MCF 10A (cell line): ENCODE results near the gene PPP1R37. TPM values are rescaled to one million over a fixed set of nuclear protein-coding genes. Genes with fewer than 3 reads are reported as not detected.

ENCODE experiments used
- BruUV-seq: library from RNA; stranded (reverse); fragments of 400-500 nt; replicated peaks from 2 replicates; lab custom pipeline; 2021; lab: Mats Ljungman, UMichigan
- CTCF ChIA-PET: fragments of 300-600 bp; sonication (Branson Sonifier 250); formaldehyde crosslinking; extraction: SDS; loops from one replicate; lab custom pipeline; 2021; ENCODE audit warnings: antibody characterized with exemption, inconsistent platforms; lab: Yijun Ruan, JAX
- POLR2A ChIA-PET: fragments of 300-600, 350-650 bp; sonication (Branson Sonifier 250); formaldehyde crosslinking; extraction: SDS; loops from one replicate; lab custom pipeline; 2020; ENCODE audit warnings: antibody characterized with exemption, inconsistent platforms; lab: Yijun Ruan, JAX
- DNase-seq: peaks from one replicate; pipeline ENCODE4 v3.0.0-alpha.2; 2018; ENCODE audit not compliant: unreplicated experiment
- H3K27ac Mint-ChIP-seq: one replicate; pipeline ENCODE4 v1.8.0; 2022; ENCODE audit warnings: mild to moderate bottlenecking, low read depth, mixed read lengths; ENCODE audit not compliant: unreplicated experiment
- H3K27me3 Mint-ChIP-seq: one replicate; pipeline ENCODE4 v1.8.0; 2022; ENCODE audit warnings: mixed read lengths; ENCODE audit not compliant: insufficient read depth, unreplicated experiment
- H3K36me3 Mint-ChIP-seq: one replicate; pipeline ENCODE4 v1.8.0; 2022; ENCODE audit warnings: mild to moderate bottlenecking, moderate library complexity, mixed read lengths; ENCODE audit not compliant: insufficient read depth, unreplicated experiment
- H3K4me1 Mint-ChIP-seq: one replicate; pipeline ENCODE4 v1.8.0; 2022; ENCODE audit warnings: mixed read lengths; ENCODE audit not compliant: insufficient read depth, unreplicated experiment
- H3K4me3 Mint-ChIP-seq: one replicate; pipeline ENCODE4 v1.8.0; 2022; ENCODE audit warnings: mild to moderate bottlenecking, moderate library complexity, mixed read lengths; ENCODE audit not compliant: unreplicated experiment
- H3K9me3 Mint-ChIP-seq: one replicate; pipeline ENCODE4 v1.8.0; 2022; ENCODE audit warnings: mixed read lengths; ENCODE audit not compliant: unreplicated experiment
- intact Hi-C: fragments of 100-400 bp; cut with micrococcal nuclease; formaldehyde crosslinking; loops from 2 replicates; pipeline ENCODE4 v1.14.1; 2022
- total RNA-seq: library from RNA; stranded (reverse); gene quantifications from 2 replicates; pipeline ENCODE4 v1.2.3, GENCODE V29; 2022
- TF ChIP-seq, protein P1 (sequence below): fragments of 200-600 bp; IDR thresholded peaks from one replicate; pipeline ENCODE4 v1.8.0; 2022; ENCODE audit warnings: antibody characterized with exemption, mild to moderate bottlenecking; ENCODE audit not compliant: unreplicated experiment

Gene PPP1R37
- total RNA-seq, 1 experiment from 2014 or later, result 22.0 TPM

DNA sequence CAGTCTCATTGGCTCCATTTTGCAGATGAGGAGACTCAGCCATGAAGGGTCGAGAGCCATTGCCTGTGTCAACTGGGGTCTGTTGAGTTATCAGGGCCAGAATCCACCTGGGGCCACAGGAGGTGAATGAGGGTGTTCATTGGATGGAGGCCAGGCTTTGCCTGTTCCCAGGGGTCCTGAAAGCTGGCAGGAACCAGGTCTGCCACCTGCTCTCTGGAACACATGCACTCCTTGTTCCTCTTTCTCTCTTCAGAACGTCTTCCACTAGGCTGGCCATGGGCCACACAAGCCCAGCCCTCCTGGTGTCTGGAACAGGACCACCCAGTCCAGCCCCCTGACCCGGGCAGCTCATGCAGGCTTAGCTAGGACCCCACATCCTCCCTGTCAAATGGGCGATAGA is 21.1 kb downstream of the PPP1R37 start:
- Mint-ChIP-seq H3K27me3 (no peaks in the 10 kb centered on the region), H3K36me3 (no peaks in the 10 kb centered on the region), H3K4me3 (no peak overlapping the region), H3K9me3 (no peaks in the 10 kb centered on the region), H3K27ac (no peak overlapping the region), H3K4me1 (no peaks in the 10 kb centered on the region)
- no TSS peak for BruUV-seq
- TF ChIP-seq, protein P1, sequence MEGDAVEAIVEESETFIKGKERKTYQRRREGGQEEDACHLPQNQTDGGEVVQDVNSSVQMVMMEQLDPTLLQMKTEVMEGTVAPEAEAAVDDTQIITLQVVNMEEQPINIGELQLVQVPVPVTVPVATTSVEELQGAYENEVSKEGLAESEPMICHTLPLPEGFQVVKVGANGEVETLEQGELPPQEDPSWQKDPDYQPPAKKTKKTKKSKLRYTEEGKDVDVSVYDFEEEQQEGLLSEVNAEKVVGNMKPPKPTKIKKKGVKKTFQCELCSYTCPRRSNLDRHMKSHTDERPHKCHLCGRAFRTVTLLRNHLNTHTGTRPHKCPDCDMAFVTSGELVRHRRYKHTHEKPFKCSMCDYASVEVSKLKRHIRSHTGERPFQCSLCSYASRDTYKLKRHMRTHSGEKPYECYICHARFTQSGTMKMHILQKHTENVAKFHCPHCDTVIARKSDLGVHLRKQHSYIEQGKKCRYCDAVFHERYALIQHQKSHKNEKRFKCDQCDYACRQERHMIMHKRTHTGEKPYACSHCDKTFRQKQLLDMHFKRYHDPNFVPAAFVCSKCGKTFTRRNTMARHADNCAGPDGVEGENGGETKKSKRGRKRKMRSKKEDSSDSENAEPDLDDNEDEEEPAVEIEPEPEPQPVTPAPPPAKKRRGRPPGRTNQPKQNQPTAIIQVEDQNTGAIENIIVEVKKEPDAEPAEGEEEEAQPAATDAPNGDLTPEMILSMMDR, result no peak
- CTCF ChIA-PET, result interaction anchor here (1.0 kb wide), 1 partner anchor 26 kb away, joined by 3 read pairs; no protein-coding TSS in a partner anchor
- DNase-seq, result no peak
- intact Hi-C loops, result no loop called here
- POLR2A ChIA-PET, result interaction anchor here (0.8 kb wide), 1 partner anchor 22 kb away, joined by 3 read pairs; no protein-coding TSS in a partner anchor

DNA sequence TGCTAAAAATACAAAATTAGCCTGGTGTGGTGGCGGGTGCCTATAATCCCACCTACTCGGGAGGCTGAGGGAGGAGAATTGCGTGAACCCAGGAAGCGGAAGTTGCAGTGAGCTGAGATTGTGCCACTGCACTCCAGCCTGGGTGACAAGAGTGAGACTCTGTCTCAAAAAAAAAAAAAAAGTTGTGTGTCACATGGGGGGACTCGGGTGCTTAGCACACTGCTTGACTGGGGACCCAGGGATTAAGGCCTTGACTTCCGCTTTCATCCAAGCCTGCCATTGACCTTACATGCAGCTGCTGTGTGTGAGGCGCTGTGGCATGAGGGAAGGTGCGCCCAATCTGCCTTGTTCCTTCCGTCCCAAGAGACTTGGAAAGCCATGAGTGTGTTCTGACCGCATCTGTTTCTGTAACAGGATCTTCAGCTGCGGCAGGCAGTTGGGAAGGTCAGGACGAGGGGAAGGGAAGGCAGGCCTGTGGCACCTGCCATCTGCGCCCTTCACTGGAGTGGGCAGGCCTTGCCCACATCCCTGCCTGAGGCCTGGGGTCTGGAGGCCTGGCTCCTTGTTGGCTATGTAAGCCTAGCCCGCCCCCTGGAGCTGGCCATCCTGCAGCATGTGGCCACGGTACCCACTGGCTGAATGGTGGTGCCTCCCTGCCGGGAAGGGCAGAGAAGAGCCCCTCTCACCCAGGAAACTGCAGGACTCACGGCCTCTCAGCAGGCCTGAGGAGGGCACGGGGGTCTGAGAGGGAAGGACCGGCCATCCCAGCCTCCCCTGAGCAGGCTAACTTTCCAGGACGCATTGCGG is 23.0 kb downstream of the PPP1R37 start:
- BruUV-seq, result no TSS peak
- H3K36me3 Mint-ChIP-seq, result no peaks in the 10 kb centered on the region
- H3K4me1 Mint-ChIP-seq, result no peaks in the 10 kb centered on the region
- H3K9me3 Mint-ChIP-seq, result no peaks in the 10 kb centered on the region
- TF ChIP-seq, protein P1, result no peak
- POLR2A ChIA-PET, result no interaction called here
- no peak overlapping the region for H3K4me3 Mint-ChIP-seq
- H3K27ac Mint-ChIP-seq, result no peak overlapping the region
- H3K27me3 Mint-ChIP-seq, result no peaks in the 10 kb centered on the region
- intact Hi-C loops, result no loop called here
- no peak for DNase-seq
- CTCF ChIA-PET, result interaction anchor here (0.6 to 1.1 kb wide), 2 partner anchors 71 to 228 kb away, joined by 3 to 4 read pairs; no protein-coding TSS in a partner anchor

DNA sequence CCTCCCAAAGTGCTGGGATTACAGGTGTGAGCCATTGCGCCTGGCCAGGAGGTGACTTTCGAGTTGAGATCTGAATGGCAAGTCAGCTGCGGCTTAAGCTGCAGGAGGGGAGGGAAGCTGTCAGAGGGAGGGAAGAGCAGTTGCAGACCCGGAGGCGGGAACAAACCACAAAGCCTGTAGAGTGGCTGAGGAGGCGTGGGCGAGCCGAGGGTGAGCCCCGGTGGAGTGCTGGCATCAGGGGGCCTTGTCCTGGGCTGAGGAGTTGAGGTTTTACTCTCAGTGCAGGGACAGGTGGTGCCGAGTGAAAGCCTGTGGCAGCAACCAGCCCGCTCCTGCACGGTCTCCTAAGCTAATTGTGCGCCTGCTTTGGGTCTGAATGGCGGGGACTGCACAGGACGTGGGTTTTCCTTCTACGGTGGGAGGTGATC is 24.2 kb downstream of the PPP1R37 start:
- H3K36me3 Mint-ChIP-seq, result no peaks in the 10 kb centered on the region
- POLR2A ChIA-PET, result interaction anchor here (0.7 kb wide), 1 partner anchor 180 kb away, joined by 3 read pairs; no protein-coding TSS in a partner anchor
- BruUV-seq, result no TSS peak
- CTCF ChIA-PET, result no interaction called here
- intact Hi-C loops, result no loop called here
- TF ChIP-seq, protein P1, result no peak
- no peak for DNase-seq
- no peak overlapping the region for H3K4me3 Mint-ChIP-seq
- H3K4me1 Mint-ChIP-seq, result no peaks in the 10 kb centered on the region
- H3K27me3 Mint-ChIP-seq, result no peaks in the 10 kb centered on the region
- no peak overlapping the region for H3K27ac Mint-ChIP-seq
- no peaks in the 10 kb centered on the region for H3K9me3 Mint-ChIP-seq

DNA sequence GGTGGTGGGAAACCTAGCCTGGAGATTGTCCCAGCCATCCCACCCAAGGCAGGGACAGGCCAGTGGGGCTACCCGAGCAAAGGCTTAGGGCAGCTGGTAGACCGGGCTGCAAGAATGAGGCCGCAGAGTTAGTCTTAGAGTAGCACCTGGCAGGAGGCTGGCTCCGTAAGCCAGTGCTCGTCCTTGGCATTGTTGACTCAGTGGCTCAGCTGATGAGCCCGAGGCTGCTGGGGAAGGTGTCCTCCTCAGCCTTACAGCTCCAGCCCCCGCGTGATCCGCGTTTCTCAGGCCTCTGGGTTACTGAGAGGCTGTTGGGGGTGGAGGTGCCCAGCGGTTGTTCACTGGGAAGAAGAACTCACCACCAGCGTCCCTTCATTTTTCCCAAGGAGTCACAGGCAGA is 24.7 kb downstream of the PPP1R37 start:
- no TSS peak for BruUV-seq
- ChIA-PET CTCF (no interaction called here), POLR2A (interaction anchor here (0.6 to 0.7 kb wide), 2 partner anchors 19 to 179 kb away, joined by 3 read pairs; no protein-coding TSS in a partner anchor)
- no peaks in the 10 kb centered on the region for H3K9me3 Mint-ChIP-seq
- no peak for DNase-seq
- H3K4me1 Mint-ChIP-seq, result no peaks in the 10 kb centered on the region
- H3K27me3 Mint-ChIP-seq, result no peaks in the 10 kb centered on the region
- TF ChIP-seq, protein P1, result no peak
- H3K36me3 Mint-ChIP-seq, result no peaks in the 10 kb centered on the region
- H3K4me3 Mint-ChIP-seq, result no peak overlapping the region
- H3K27ac Mint-ChIP-seq, result no peak overlapping the region
- intact Hi-C loops, result no loop called here
